SU-DHL-6 (cell line): ENCODE results near the gene TXNRD1.

Experiments used
- EZH2phosphoT487 ChIP-seq: fragments of 200-600 bp; sonication (generic), shearing (Covaris generic); conservative IDR thresholded peaks from 2 replicates; pipeline ENCODE4 v1.6.1; 2018; ENCODE audit warnings: mild to moderate bottlenecking, antibody characterized with exemption, low read length, moderate library complexity, mixed read lengths
- TF ChIP-seq, protein P1 (sequence below): fragments of 200-600 bp; sonication (generic); IDR thresholded peaks from one replicate; pipeline ENCODE4 v1.5.1; 2017; ENCODE audit warnings: antibody characterized with exemption, mild to moderate bottlenecking, low read length, moderate library complexity; ENCODE audit not compliant: insufficient read depth, poor library complexity, severe bottlenecking

DNA sequence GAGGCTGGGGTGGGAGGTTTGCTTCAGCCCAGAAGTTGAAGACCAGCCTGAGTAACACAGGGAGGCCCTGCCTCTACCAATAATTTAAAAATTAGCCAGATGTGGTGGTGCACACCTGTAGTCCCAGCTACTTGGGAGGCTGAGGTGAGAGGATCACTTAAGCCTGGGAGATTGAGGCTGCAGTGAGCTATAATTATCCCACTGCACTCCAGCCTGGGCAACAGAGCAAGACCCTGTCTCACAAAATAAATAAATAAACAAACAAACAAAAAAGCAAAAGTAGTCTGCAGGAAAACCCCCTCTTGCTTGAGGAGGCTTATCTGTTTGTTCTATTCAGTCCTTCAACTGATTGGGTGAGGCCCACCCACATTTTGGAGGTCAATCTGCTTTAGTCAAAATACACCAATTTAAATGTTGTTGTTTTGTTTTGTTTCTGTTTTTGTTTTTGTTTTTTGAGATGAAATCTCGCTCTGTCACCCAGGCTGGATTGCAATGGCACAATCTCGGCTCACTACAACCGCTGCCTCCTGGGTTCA lies 24.9 kb upstream of the TXNRD1 start:
- TF ChIP-seq, protein P1, sequence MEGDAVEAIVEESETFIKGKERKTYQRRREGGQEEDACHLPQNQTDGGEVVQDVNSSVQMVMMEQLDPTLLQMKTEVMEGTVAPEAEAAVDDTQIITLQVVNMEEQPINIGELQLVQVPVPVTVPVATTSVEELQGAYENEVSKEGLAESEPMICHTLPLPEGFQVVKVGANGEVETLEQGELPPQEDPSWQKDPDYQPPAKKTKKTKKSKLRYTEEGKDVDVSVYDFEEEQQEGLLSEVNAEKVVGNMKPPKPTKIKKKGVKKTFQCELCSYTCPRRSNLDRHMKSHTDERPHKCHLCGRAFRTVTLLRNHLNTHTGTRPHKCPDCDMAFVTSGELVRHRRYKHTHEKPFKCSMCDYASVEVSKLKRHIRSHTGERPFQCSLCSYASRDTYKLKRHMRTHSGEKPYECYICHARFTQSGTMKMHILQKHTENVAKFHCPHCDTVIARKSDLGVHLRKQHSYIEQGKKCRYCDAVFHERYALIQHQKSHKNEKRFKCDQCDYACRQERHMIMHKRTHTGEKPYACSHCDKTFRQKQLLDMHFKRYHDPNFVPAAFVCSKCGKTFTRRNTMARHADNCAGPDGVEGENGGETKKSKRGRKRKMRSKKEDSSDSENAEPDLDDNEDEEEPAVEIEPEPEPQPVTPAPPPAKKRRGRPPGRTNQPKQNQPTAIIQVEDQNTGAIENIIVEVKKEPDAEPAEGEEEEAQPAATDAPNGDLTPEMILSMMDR = no peak
- TF ChIP-seq EZH2phosphoT487 = no peak
